Activated T-cell treated with anti-CD3 and anti-CD28 coated beads for 4 hours (primary cell): ENCODE measurements around the gene CAPN2.
A peak's percentile ranks its signal among the peaks of the same experiment; 100 is the strongest.
"Not testable (repeated sequence)": the region's sequence is repeated elsewhere in the genome, so short reads cannot be mapped to it uniquely, and the experiment has no call there.

Source experiments
- DNase-seq: peaks from one replicate; pipeline ENCODE4 v3.0.0-alpha.2; 2020

Gene CAPN2

GRCh38 chr1:223739366-223740037 lies 27.2 kb downstream of the CAPN2 start:
- DNase-seq = no peak

- DNase-seq = not testable (repeated sequence)
Measured at GRCh38 chr1:223740038-223740736, 27.8 kb downstream of the CAPN2 start.

DNA sequence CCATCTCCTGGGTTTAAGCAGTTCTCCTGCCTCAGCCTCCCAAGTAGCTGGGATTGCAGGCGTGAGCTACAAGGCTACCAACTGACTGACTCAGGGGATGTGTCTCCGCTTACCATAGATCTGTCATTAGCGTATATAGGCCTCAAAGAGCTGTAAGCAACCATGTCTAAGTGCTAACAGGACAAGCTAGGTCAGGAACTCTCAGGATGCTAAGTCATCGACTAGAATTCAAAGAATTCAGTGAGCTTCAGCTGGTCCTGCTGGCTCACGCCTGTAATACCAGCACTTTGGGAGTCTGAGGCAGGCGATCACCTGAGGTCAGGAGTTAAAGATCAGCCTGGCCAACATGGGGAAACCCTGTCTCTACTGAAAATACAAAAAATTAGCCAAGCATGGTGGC lies 29.5 kb downstream of the CAPN2 start:
- DNase-seq = no peak

DNA sequence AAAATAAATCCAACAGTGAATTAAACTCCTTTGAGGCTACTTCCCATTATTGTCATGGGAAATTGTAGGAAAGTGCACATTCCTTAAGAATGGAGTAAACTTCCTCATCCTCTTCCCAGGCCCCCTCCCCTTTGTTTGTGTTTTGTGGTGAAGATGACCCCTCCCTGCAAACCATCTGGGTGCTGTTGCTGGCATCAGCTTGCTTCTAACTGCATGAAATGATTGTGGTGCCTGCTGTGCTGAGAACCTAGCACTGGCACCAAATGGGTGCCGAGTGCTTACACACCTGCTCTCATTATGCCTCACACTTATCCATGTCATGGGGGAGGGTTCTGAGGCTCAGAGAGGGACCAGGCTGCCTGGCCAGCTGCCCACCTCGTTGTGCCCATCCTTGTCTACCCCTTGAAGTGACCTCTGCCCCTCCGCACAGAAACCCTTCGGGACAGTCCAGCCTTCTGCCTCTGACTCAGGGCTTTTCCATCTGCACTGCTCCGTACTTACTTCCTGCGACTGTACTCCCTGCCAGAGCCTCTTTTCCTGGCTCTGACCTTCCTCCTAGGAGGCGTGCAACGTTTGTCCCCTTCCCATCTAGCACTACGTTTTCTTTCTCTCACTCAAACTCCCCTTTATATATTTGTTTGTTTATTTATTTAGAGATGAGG lies 30.6 kb downstream of the CAPN2 start:
- no peak for DNase-seq

- no peak for DNase-seq
Measured at GRCh38 chr1:223745731-223746130, 33.4 kb downstream of the CAPN2 start.

DNA sequence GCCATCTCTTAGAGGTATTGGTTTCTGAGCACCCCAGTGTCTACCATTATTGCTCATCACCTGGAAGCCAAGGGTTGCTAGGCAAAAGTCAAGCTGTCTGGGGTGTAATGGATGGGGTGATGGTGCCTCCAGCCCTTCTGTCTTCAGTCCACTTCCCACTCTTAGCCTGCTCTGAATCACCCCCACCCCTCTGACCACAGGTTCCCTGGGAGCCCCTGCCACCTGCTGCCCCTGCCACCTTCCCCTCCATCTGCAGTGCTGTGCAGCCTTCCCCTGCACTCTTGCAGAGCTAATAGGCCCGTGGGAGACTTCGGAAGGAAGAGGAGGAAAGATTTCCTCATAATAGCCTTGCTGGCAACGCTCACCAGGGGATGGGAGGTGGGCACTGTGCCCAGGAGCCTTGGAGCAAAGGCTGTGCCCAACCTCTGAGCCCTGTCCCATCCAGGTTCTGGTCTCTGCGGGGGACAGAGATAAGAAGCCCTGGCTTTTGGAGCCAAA lies 35.5 kb downstream of the CAPN2 start:
- DNase-seq = no peak

- DNase-seq = no peak
Measured at GRCh38 chr1:223748405-223748772, 36.0 kb downstream of the CAPN2 start.

DNA sequence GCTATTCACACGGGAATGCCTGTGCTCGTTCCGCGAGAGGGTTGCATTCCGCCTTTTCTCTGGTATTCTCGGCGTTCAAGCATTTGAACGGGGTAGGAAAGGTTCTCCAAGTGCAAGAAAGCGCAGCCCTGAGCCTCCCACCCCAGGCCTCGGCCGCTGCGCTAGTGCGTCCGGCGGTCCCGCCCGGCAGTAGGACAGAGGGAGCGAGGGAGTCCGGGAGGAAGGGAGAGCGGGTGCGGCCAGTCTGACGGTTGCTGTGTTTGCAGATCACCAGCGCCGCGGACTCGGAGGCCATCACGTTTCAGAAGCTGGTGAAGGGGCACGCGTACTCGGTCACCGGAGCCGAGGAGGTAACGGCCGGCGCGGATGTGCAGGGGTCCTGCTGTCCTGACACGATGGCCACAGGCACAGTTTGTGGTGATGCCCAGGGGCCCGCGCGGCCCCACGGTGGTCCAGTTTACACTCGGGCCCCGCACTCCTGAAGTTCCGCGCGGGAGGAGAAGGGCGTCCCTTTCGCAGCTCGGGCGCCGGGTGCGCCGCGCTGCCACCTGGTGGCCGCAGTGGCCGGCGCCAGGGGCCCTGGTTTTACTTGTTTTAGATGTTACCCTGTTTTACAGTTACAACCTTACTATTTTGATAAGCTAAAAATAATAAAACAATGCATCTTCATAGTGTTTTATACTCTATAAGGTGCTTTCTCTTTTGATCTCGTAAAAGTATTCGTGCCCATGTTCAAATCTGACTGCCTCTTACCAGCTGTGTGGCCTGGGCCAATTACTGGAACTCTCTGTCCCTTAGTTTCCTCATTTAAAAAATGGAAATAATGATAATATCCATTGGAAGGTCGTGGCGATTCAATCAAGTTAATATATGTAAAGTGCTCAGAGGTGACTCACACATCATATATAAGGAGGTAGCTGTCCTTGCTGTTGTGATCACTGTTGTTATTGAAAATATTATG lies 36.7 kb downstream of the CAPN2 start:
- DNase-seq = peak; percentile 62

GRCh38 chr1:223750730-223751570 lies 38.6 kb downstream of the CAPN2 start:
- no peak for DNase-seq

GRCh38 chr1:223751696-223752095 lies 39.4 kb downstream of the CAPN2 start:
- no peak for DNase-seq

DNA sequence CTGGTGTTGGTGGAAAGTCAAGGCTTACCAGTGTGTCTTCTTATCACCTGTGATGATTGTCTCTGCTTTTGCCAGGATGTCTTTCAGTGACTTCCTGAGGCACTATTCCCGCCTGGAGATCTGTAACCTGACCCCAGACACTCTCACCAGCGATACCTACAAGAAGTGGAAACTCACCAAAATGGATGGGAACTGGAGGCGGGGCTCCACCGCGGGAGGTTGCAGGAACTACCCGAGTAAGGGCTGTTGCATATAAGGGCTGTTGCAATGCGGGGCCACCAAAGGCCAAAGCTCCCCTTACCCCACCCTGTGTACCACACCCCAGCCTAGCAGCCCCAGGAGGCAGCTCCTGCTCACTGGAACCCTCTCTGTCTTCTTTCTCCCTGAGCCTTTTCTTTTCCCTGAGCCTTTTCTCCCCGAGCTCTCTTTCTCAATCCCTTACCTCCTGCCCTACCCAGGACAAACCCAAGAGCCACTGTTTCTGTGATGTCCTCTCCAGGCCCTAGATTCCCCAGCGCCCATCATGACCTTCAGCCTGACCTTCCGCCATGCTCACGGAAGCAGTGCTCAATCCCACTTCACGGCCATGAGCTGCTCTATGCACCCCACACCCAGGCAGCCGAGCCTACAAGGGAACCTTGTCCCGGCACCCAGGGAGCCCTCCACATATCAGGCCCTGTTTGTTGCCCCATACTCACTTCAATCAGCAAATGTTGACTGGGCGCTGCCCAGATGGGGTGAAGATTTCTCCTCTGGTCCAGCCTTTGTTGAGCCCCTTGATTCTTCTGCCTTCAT lies 40.6 kb downstream of the CAPN2 start:
- no peak for DNase-seq

GRCh38 chr1:223754681-223755431 lies 42.5 kb downstream of the CAPN2 start:
- DNase-seq = no peak

GRCh38 chr1:223755432-223755792 lies 43.1 kb downstream of the CAPN2 start:
- DNase-seq = no peak

GRCh38 chr1:223755992-223756775 lies 43.8 kb downstream of the CAPN2 start:
- no peak for DNase-seq

DNA sequence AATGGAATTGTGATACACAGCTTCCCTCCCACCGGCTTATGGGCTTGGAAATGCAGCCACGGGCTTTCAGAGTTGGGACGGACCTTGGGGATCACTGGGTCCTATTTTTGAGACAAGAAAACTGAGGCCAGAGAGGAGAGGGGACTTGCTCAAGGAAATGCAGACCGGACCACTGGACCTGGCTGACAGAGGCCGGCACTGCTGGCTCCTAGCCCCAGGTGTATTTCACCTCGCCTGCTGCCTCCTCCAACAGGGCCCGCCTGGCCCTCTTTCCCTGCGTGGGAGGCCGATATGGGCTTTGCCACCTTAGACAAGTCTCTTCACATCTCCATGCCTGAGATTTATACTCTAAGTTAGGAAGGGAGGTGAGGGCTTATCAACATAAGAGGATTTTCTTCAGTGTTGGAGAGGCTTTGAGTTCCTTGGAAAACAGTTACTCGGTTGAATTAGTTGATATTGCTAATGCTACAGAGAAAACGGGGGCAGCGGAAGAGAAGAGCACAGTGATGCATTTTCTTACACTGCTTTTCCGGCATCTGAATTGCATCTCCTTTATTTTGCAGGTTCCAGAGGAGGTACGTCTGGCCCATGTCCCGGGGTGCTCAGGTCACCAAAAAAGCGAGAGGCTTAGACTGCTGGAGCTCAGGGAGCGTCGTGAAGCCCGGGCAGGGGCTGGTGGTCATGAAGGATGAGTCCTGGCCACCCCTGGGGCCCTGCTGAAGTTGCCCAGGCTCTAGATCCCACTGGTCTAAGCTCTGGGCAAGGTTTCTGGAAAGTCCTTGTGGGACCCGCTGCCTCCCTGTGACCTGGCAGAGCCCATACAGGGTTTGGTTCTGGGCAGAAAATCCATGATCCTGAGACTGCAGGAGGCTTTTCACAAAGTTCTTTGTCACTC lies 44.7 kb downstream of the CAPN2 start:
- DNase-seq = no peak

DNA sequence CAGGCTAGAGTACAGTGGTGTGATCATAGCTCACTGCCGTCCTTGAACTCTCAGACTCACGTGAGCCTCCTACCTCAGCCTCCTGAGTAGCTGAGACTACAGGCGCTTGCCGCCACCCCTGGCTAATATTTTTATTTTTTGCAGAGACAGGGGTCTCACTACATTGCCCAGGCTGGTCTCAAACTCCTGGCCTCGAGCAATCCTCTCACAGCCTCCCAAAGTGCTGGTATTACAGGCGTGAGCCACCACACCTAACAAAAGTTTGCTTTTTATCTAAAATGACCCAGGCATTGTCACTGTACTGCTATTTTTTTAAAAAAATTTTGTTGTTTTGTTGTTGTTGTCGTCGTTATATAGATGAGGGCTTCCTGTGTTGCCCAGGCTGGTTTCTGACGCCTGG lies 46.4 kb downstream of the CAPN2 start:
- DNase-seq = no peak

GRCh38 chr1:223759273-223759672 lies 46.9 kb downstream of the CAPN2 start:
- no peak for DNase-seq

DNA sequence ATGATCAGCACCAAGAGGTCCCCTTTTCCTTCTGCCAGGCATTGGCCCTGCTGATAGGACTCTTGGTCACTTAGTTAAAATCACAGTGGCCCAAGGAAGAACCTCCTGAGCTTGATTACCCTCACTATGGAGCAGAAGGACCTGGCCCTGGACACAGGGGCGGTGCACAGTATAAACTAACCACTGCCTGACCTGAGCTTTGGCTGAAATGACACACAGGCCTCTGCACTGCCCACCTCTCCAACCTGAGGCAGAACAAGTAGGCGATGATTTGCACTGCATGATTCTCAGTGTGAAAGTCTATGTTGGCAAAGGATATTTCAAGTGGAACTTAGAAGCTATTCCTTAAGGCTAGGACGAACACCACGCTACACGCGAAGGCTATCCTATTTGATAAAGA lies 48.5 kb downstream of the CAPN2 start:
- DNase-seq = no peak
